Nasal cavity respiratory epithelium epithelial cell of viscerocranial mucosa (primary cell): ENCODE measurements around the gene CANX. TPM values are rescaled to one million over a fixed set of nuclear protein-coding genes. Genes with fewer than 3 reads are reported as not detected.

ENCODE experiments used
- total RNA-seq: library from RNA; depleted of rRNA; stranded (reverse); fragments of >200 nt; gene quantifications from 2 replicates; pipeline ENCODE4 v1.2.3, GENCODE V29; 2014

Gene CANX
- total RNA-seq, result 899 and 1,499 TPM in 2 replicates

GRCh38 chr5:179698935-179699615, at the start of gene CANX:
TSS of gene CANX (plus strand) at chr5:179698967. CDS start at chr5:179705682, 6,715 bp downstream.

DNA sequence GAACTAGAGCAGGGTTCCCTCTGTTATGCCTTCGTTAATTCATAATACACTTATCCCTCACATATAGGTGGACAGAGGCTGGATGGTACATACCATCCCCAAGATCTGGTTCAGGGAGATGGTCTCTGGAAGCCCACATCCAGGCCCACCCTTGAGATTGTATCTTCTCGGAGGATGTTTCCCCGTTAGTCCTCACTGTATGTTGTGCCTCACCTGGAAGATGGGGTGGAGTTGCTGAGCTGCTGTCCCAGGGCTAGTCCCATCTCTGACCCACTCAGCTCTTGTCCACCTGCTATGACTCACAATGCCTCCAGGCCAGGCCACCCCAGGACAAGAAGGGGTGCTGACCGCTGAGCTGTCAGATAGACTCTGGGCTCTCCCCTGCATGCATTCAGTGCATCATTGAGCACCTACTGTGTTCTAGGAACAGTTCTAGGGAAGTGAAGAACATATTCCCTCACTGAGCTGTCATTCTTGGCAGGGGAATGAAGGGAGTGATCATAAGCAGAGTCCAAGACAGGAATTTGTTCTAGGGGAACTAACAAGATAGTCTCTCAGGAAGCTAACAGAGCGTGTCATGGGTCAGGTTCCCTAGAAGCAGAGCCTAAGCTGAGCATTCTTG, 17.9 kb upstream of the CANX start, which contains the start of gene CBY3:
Gene CBY3, minus strand, starts transcription at position 255 of the 622 bp plus-strand sequence. Its CDS starts 116 bp downstream, at position 139.

GRCh38 chr5:179732412-179732917, 33.7 kb downstream of the CANX start, which contains the start of gene MAML1:
TSS of gene MAML1 (plus strand) at chr5:179732822. CDS start at chr5:179733113, 291 bp downstream.

Other genes starting within 250 kb of the CANX start
- gene RUFY1, start 148.4 kb upstream of the CANX start, total RNA-seq, result 26.0 and 66.2 TPM in 2 replicates
- 527 and 722 TPM in 2 replicates for gene HNRNPH1, start 75.3 kb upstream of the CANX start, total RNA-seq
- 0.34 TPM in 1 of 2 replicates, not detected in the other for gene CBY3, start 17.9 kb upstream of the CANX start, total RNA-seq
- gene MAML1, start 33.9 kb downstream of the CANX start, total RNA-seq, result 7.2 and 13.8 TPM in 2 replicates
- 0.34 TPM in 1 of 2 replicates, not detected in the other for gene LTC4S, start 95.0 kb downstream of the CANX start, total RNA-seq
- gene MGAT4B, start 107.9 kb downstream of the CANX start, total RNA-seq, result 95.3 and 270 TPM in 2 replicates
- gene SQSTM1, start 121.9 kb downstream of the CANX start, total RNA-seq, result 655 and 811 TPM in 2 replicates
- 10.3 and 12.8 TPM in 2 replicates for gene MRNIP, start 159.8 kb downstream of the CANX start, total RNA-seq
- 42.7 and 94.3 TPM in 2 replicates for gene TBC1D9B, start 208.9 kb downstream of the CANX start, total RNA-seq